HG03108 (cell line): Measurements from ENCODE around the gene PCDHGC5.

Experiments used
- ATAC-seq: cut with Tn5 transposase; IDR thresholded peaks from one replicate; pipeline ENCODE4 v1.9.1; 2021; ENCODE audit warnings: moderate library complexity; ENCODE audit not compliant: unreplicated experiment

The PCDHGC5 gene

GRCh38 chr5:141528291-141528984 lies 39.6 kb downstream of the PCDHGC5 start:
- no peak for ATAC-seq

DNA sequence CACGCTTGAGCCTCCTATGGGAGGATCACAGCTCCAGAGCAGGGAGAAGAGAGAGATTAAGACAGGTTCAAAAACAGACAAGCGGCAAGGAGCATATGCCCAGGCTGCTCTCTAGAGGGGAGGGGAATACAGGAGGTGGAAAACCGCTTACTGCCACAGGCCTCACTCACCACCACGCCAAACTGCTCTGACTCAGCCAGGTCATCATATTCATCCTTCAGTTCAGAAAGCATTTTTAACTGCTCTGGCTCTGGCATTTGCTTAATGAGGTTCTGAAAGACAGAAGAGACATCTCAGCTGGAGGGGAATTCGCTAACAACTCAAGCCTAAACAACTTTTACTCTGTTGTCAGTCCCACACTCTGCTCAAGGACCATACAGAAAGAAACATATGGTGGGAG lies 40.1 kb downstream of the PCDHGC5 start:
- peak; percentile 30 for ATAC-seq

DNA sequence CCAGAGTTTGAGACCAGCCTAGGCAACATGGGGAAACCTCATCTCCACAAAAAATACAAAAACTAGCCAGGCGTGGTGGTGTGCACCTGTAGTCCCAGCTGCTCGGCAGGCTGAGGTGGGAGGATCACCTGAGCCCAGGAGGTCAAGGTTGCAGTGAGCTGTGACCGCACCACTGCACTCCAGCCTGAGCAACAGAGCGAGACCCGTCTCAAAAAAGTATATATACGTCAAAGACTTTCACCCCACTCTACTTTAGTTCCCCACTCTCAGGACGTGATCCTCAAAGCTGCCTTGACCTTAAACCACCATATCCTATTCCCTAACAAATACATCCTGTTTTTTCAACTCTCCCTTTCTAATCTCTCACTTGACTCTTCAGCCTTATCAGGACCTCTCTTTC lies 41.0 kb downstream of the PCDHGC5 start:
- ATAC-seq = peak; percentile 46

DNA sequence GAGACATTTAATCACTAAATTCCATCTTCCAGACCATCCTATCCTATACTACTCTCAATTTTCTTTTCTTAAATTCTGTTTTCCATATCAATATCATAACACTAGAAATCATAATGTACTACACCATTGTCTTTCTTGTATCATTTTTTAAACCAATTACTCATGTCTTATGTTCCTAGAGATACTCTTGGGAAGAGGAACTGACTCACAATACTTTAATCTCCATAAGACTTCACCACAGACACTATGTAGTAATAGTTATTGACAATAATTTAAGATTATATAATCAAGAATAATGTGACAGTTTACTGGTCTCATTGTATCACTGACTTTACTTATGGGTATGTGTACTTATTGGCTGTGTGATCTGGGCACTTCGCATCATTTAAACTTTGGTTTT lies 43.8 kb downstream of the PCDHGC5 start:
- ATAC-seq = no peak

- ATAC-seq = no peak
Measured at GRCh38 chr5:141533897-141534296, 45.0 kb downstream of the PCDHGC5 start.

DNA sequence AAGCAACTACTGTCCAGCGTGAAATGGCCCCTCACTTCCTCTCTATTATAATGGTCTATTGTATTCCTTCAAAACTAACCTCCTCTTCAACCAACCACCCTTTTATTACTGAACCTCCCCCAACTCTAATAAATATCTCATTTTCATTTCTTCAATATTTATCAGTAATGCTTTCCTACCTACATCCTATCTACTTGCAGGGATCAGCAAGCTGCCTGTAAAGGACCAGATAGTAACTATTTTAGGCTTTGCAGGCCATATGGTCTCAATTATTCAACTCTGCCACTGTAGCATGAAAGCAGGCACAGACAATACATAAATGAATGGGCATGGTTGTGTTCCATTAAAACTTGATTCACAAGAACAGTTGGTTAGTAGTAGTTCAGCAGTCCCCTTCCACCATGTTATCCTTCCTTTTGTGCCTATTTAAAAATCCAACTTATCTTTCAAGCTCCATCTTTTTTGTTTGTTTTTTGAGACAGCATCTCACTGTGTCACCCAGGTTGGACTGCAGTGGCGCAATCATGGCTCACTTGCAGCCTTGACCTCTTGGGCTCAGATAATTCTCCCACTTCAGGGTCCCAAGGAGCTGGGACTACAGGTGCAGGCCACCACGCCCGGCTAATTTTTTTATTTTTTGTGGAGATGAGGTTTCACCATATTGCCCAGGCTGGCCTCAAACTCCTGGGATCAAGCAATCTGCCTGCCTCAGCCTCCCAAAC lies 45.8 kb downstream of the PCDHGC5 start:
- ATAC-seq = no peak
